ENCODE results near the gene XRN2.
"Not testable (repeated sequence)": the region's sequence is repeated elsewhere in the genome, so short reads cannot be mapped to it uniquely, and the experiment has no call there.

The XRN2 gene

DNA sequence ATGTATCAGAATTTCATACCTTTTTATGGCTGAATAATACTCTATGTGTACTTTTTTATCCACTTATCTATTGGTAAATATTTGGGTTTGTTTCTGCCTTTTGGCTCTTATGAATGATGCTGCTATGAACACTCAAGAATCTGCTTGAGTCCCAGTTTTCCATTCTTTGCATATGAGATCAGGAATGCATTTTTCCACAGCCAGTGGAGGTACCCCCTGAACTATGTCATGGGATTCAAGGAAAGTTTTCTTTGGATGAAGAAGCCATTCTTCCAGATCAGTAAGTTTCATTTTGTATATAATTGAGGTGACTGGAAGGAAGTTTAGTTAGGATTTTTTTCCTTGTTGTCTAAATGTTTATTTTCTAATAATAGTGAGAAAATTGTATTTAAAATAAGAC, 53.3 kb downstream of the XRN2 start:
- no peaks in the 10 kb centered on the region for H3K9me3 ChIP-seq (ENCODE audit: control insufficient read depth in 1 of 2, low read length in 2 of 2)
- no peaks in the 10 kb centered on the region for H3K27me3 ChIP-seq (ENCODE audit: low read depth, low read length)
- H3K4me1 ChIP-seq (ENCODE audit: control insufficient read depth in 1 of 2, insufficient read depth in 2 of 2, low read length in 2 of 2) = peaks cover 5 to 10% of the 10 kb centered on the region in 2 donors
- no peak overlapping the region for H3K4me3 ChIP-seq (ENCODE audit: low read depth in 1 of 2, low read length in 2 of 2)
- no peak overlapping the region for H3K27ac ChIP-seq (ENCODE audit: low read length)
- peaks cover 31 to 33% of the 10 kb centered on the region in 2 donors for H3K36me3 ChIP-seq (ENCODE audit: control insufficient read depth in 1 of 2, insufficient read depth in 2 of 2, low read length in 2 of 2)

DNA sequence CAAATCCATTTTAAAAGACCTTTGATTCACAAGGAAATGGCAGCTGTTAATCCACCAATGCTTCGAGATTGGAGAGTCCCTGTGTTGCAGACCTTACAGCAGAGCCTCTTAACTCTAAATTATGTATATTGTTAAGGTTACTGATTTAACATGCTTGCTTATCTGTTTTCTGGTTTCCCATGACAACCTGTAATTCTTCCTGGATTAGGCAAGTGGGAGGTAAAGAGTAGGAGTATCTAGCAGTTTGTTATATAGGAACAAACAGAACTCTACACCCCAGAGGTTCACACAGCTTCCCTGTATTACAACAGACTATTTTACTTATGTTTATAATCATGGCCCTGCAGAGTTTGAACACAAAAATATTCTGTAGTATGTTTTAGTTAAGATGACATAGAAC, 54.7 kb downstream of the XRN2 start:
- no peak overlapping the region for H3K4me3 ChIP-seq (ENCODE audit: low read depth in 1 of 2, low read length in 2 of 2)
- H3K36me3 ChIP-seq (ENCODE audit: control insufficient read depth in 1 of 2, insufficient read depth in 2 of 2, low read length in 2 of 2) = peaks cover 38 to 40% of the 10 kb centered on the region in 2 donors
- peaks cover 5 to 10% of the 10 kb centered on the region in 2 donors for H3K4me1 ChIP-seq (ENCODE audit: control insufficient read depth in 1 of 2, insufficient read depth in 2 of 2, low read length in 2 of 2)
- H3K9me3 ChIP-seq (ENCODE audit: control insufficient read depth in 1 of 2, low read length in 2 of 2) = no peaks in the 10 kb centered on the region
- H3K27me3 ChIP-seq (ENCODE audit: low read depth, low read length) = no peaks in the 10 kb centered on the region
- H3K27ac ChIP-seq (ENCODE audit: low read length) = no peak overlapping the region

DNA sequence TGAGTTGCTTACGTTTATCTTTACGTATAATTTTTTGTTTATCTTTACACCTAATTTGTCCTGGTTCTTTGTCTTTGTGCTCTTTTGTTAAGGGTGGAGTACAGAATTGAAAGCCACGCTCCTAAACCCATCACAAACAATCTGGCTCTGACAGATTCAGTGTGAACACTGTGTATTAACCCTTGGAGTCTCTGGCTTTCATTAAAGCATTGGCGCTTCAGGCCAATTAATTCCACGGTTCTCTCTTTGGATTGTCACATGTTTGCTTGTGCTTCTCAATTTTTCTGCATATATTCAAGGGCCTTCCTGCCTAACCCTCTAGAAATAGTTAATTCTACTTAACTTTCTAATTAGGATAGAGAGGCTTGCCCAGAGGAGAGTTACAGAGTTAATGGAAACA, 55.6 kb downstream of the XRN2 start:
- peaks cover 5 to 10% of the 10 kb centered on the region in 2 donors for H3K4me1 ChIP-seq (ENCODE audit: control insufficient read depth in 1 of 2, insufficient read depth in 2 of 2, low read length in 2 of 2)
- H3K27me3 ChIP-seq (ENCODE audit: low read depth, low read length) = no peaks in the 10 kb centered on the region
- H3K9me3 ChIP-seq (ENCODE audit: control insufficient read depth in 1 of 2, low read length in 2 of 2) = no peaks in the 10 kb centered on the region
- peaks cover 45 to 46% of the 10 kb centered on the region in 2 donors for H3K36me3 ChIP-seq (ENCODE audit: control insufficient read depth in 1 of 2, insufficient read depth in 2 of 2, low read length in 2 of 2)
- no peak overlapping the region for H3K4me3 ChIP-seq (ENCODE audit: low read depth in 1 of 2, low read length in 2 of 2)
- no peak overlapping the region for H3K27ac ChIP-seq (ENCODE audit: low read length)

- Histone ChIP-seq H3K36me3 (ENCODE audit: control insufficient read depth in 1 of 2, insufficient read depth in 2 of 2, low read length in 2 of 2) (peaks cover 47 to 52% of the 10 kb centered on the region in 2 donors), H3K27ac (ENCODE audit: low read length) (no peak overlapping the region), H3K9me3 (ENCODE audit: control insufficient read depth in 1 of 2, low read length in 2 of 2) (no peaks in the 10 kb centered on the region), H3K27me3 (ENCODE audit: low read depth, low read length) (no peaks in the 10 kb centered on the region), H3K4me1 (ENCODE audit: control insufficient read depth in 1 of 2, insufficient read depth in 2 of 2, low read length in 2 of 2) (peaks cover 5 to 10% of the 10 kb centered on the region in 2 donors), H3K4me3 (ENCODE audit: low read depth in 1 of 2, low read length in 2 of 2) (no peak overlapping the region)
Observed at GRCh38 chr20:21360705-21361104, 57.6 kb downstream of the XRN2 start.

- H3K4me3 ChIP-seq (ENCODE audit: low read depth in 1 of 2, low read length in 2 of 2) = no peak overlapping the region
- H3K4me1 ChIP-seq (ENCODE audit: control insufficient read depth in 1 of 2, insufficient read depth in 2 of 2, low read length in 2 of 2) = peaks cover 5 to 10% of the 10 kb centered on the region in 2 donors
- no peaks in the 10 kb centered on the region for H3K9me3 ChIP-seq (ENCODE audit: control insufficient read depth in 1 of 2, low read length in 2 of 2)
- H3K36me3 ChIP-seq (ENCODE audit: control insufficient read depth in 1 of 2, insufficient read depth in 2 of 2, low read length in 2 of 2) = peaks cover 47 to 52% of the 10 kb centered on the region in 2 donors
- H3K27me3 ChIP-seq (ENCODE audit: low read depth, low read length) = no peaks in the 10 kb centered on the region
- H3K27ac ChIP-seq (ENCODE audit: low read length) = no peak overlapping the region
Observed at GRCh38 chr20:21361266-21361665, 58.1 kb downstream of the XRN2 start.

DNA sequence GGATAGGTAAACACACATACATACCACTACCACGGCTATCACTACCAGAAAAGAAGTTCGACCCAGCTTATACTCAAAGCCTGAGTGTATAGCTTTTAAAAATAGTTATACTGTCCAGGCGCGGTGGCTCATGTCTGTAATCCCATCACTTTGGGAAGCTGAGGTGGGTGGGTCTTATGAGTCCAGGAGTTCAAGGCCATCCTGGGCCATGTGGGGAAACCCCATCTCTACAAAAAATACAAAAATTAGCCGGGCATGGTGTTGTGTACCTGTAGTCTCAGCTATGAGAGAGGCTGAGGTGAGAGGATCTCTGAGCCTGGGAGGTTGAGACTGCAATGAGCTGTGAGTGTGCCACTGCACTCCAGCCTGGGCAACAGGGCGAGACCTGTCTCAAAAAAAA, 61.3 kb downstream of the XRN2 start:
- Histone ChIP-seq H3K27me3 (ENCODE audit: low read depth, low read length) (no peaks in the 10 kb centered on the region), H3K9me3 (ENCODE audit: control insufficient read depth in 1 of 2, low read length in 2 of 2) (no peaks in the 10 kb centered on the region), H3K4me3 (ENCODE audit: low read depth in 1 of 2, low read length in 2 of 2) (no peak overlapping the region), H3K36me3 (ENCODE audit: control insufficient read depth in 1 of 2, insufficient read depth in 2 of 2, low read length in 2 of 2) (peaks cover 45 to 52% of the 10 kb centered on the region in 2 donors), H3K4me1 (ENCODE audit: control insufficient read depth in 1 of 2, insufficient read depth in 2 of 2, low read length in 2 of 2) (peaks cover 5 to 10% of the 10 kb centered on the region in 2 donors), H3K27ac (ENCODE audit: low read length) (no peak overlapping the region)

DNA sequence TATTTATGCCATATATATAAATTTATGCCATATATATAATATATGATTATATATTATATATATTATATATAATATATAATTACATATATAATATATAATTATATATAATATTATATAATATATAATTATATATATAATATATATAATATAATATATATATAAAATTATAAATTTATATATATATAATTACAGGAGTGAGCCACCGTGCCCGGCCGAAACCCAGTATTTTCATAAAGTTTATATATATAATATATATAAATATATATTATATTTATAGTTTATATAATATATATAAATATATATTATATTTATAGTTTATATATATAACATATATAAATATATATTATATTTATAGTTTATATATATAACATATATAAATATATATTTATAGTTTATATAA, 62.6 kb downstream of the XRN2 start:
- no peaks in the 10 kb centered on the region for H3K9me3 ChIP-seq (ENCODE audit: control insufficient read depth in 1 of 2, low read length in 2 of 2)
- H3K4me3 ChIP-seq (ENCODE audit: low read depth in 1 of 2, low read length in 2 of 2) = no peak overlapping the region
- H3K36me3 ChIP-seq (ENCODE audit: control insufficient read depth in 1 of 2, insufficient read depth in 2 of 2, low read length in 2 of 2) = peaks cover 46 to 48% of the 10 kb centered on the region in 2 donors
- no peaks in the 10 kb centered on the region for H3K27me3 ChIP-seq (ENCODE audit: low read depth, low read length)
- no peak overlapping the region for H3K27ac ChIP-seq (ENCODE audit: low read length)
- peaks cover under 1 to 6% of the 10 kb centered on the region in 2 donors for H3K4me1 ChIP-seq (ENCODE audit: control insufficient read depth in 1 of 2, insufficient read depth in 2 of 2, low read length in 2 of 2)

- not testable (repeated sequence) for H3K4me3 ChIP-seq (ENCODE audit: low read depth in 1 of 2, low read length in 2 of 2); H3K27ac ChIP-seq (ENCODE audit: low read length); H3K4me1 ChIP-seq (ENCODE audit: control insufficient read depth in 1 of 2, insufficient read depth in 2 of 2, low read length in 2 of 2); H3K27me3 ChIP-seq (ENCODE audit: low read depth, low read length); H3K9me3 ChIP-seq (ENCODE audit: control insufficient read depth in 1 of 2, low read length in 2 of 2)
- H3K36me3 ChIP-seq (ENCODE audit: control insufficient read depth in 1 of 2, insufficient read depth in 2 of 2, low read length in 2 of 2) = peaks cover 47 to 48% of the 10 kb centered on the region in 2 donors
Observed at GRCh38 chr20:21366273-21366672, 63.1 kb downstream of the XRN2 start.

- Histone ChIP-seq H3K36me3 (ENCODE audit: control insufficient read depth in 1 of 2, insufficient read depth in 2 of 2, low read length in 2 of 2) (peaks cover 35 to 38% of the 10 kb centered on the region in 2 donors), H3K27me3 (ENCODE audit: low read depth, low read length) (no peaks in the 10 kb centered on the region), H3K27ac (ENCODE audit: low read length) (no peak overlapping the region), H3K4me3 (ENCODE audit: low read depth in 1 of 2, low read length in 2 of 2) (no peak overlapping the region), H3K9me3 (ENCODE audit: control insufficient read depth in 1 of 2, low read length in 2 of 2) (no peaks in the 10 kb centered on the region), H3K4me1 (ENCODE audit: control insufficient read depth in 1 of 2, insufficient read depth in 2 of 2, low read length in 2 of 2) (no peaks in the 10 kb centered on the region)
Observed at GRCh38 chr20:21368791-21369190, 65.7 kb downstream of the XRN2 start.

DNA sequence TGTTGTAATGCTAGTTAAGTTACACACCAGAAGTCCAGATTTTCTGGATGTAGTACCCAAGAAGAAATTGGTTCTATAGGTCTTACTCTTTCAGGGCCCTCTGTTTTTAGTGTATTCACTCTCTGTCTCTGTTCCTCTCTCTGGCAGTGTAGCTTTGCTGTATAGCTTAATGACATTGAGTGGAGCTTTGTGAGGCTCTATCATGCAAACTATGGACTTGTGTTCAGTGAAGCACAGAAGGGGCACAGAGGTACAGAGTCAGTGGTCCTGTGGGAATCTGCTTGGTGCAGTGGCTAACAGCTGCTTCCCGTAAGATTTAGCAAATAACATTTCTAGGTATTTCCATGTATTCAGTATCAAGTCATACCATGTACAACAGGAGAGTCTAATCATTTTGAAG, 68.1 kb downstream of the XRN2 start:
- no peaks in the 10 kb centered on the region for H3K27me3 ChIP-seq (ENCODE audit: low read depth, low read length)
- H3K9me3 ChIP-seq (ENCODE audit: control insufficient read depth in 1 of 2, low read length in 2 of 2) = no peaks in the 10 kb centered on the region
- no peak overlapping the region for H3K27ac ChIP-seq (ENCODE audit: low read length)
- H3K4me3 ChIP-seq (ENCODE audit: low read depth in 1 of 2, low read length in 2 of 2) = no peak overlapping the region
- peaks cover 28 to 32% of the 10 kb centered on the region in 2 donors for H3K36me3 ChIP-seq (ENCODE audit: control insufficient read depth in 1 of 2, insufficient read depth in 2 of 2, low read length in 2 of 2)
- H3K4me1 ChIP-seq (ENCODE audit: control insufficient read depth in 1 of 2, insufficient read depth in 2 of 2, low read length in 2 of 2) = no peaks in the 10 kb centered on the region

GRCh38 chr20:21372016-21372415, 68.9 kb downstream of the XRN2 start:
- no peak overlapping the region for H3K27ac ChIP-seq (ENCODE audit: low read length)
- H3K36me3 ChIP-seq (ENCODE audit: control insufficient read depth in 1 of 2, insufficient read depth in 2 of 2, low read length in 2 of 2) = peaks cover 25 to 32% of the 10 kb centered on the region in 2 donors
- no peak overlapping the region for H3K4me3 ChIP-seq (ENCODE audit: low read depth in 1 of 2, low read length in 2 of 2)
- no peaks in the 10 kb centered on the region for H3K4me1 ChIP-seq (ENCODE audit: control insufficient read depth in 1 of 2, insufficient read depth in 2 of 2, low read length in 2 of 2)
- H3K9me3 ChIP-seq (ENCODE audit: control insufficient read depth in 1 of 2, low read length in 2 of 2) = no peaks in the 10 kb centered on the region
- no peaks in the 10 kb centered on the region for H3K27me3 ChIP-seq (ENCODE audit: low read depth, low read length)

GRCh38 chr20:21373436-21373835, 70.3 kb downstream of the XRN2 start:
- Histone ChIP-seq H3K27ac (ENCODE audit: low read length) (no peak overlapping the region), H3K36me3 (ENCODE audit: control insufficient read depth in 1 of 2, insufficient read depth in 2 of 2, low read length in 2 of 2) (peaks cover 19 to 25% of the 10 kb centered on the region in 2 donors), H3K4me1 (ENCODE audit: control insufficient read depth in 1 of 2, insufficient read depth in 2 of 2, low read length in 2 of 2) (no peaks in the 10 kb centered on the region), H3K9me3 (ENCODE audit: control insufficient read depth in 1 of 2, low read length in 2 of 2) (no peaks in the 10 kb centered on the region), H3K27me3 (ENCODE audit: low read depth, low read length) (no peaks in the 10 kb centered on the region), H3K4me3 (ENCODE audit: low read depth in 1 of 2, low read length in 2 of 2) (no peak overlapping the region)

All from muscle layer of duodenum (tissue), 2 donors.